Mononuclear cell (primary cell): ENCODE data around the gene FGF23. TPM values are rescaled to one million over a fixed set of nuclear protein-coding genes. Genes with fewer than 3 reads are reported as not detected.

ENCODE experiments used
- H3K27me3 ChIP-seq: 2 replicates; pipeline ENCODE4 v1.6.0; 2011; ENCODE audit warnings: low read length, control low read depth; ENCODE audit not compliant: insufficient read depth
- H3K4me1 ChIP-seq: 2 replicates; pipeline ENCODE4 v1.5.1; 2011; ENCODE audit warnings: mild to moderate bottlenecking, low read length, control low read depth; ENCODE audit not compliant: insufficient read depth
- H3K4me3 ChIP-seq: 2 replicates; pipeline ENCODE4 v1.5.1; 2011; ENCODE audit warnings: mild to moderate bottlenecking, low read length, moderate library complexity
- H3K9me3 ChIP-seq: 2 replicates; pipeline ENCODE4 v1.5.1; 2011; ENCODE audit warnings: low read depth, mild to moderate bottlenecking, control low read depth, low read length
- total RNA-seq: library from RNA; depleted of rRNA; stranded (reverse); fragments of >200 nt; gene quantifications from one replicate; pipeline ENCODE4 v1.2.3, GENCODE V29; 2012

Gene FGF23
- total RNA-seq, 1 donor, result not detected

DNA sequence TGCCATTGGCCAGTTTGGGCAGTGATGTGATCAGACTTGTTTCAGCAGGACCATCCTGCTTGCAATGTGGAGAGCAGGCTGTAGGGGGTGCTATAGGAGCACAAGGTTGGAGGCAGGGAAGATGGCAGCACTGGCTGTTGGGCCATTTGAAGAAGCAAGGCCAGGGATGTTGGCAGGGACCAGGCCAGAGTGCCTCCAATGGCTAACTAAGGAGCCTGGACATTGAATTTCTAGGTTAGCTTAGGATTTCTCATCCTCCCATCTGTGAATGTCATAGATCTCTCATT, 23.5 kb downstream of the FGF23 start:
- no peaks in the 10 kb centered on the region for H3K9me3 ChIP-seq
- H3K27me3 ChIP-seq, result no peaks in the 10 kb centered on the region
- no peaks in the 10 kb centered on the region for H3K4me1 ChIP-seq
- no peak overlapping the region for H3K4me3 ChIP-seq

GRCh38 chr12:4355156-4356040, 24.1 kb downstream of the FGF23 start:
- no peak overlapping the region for H3K4me3 ChIP-seq
- H3K9me3 ChIP-seq, result no peaks in the 10 kb centered on the region
- H3K27me3 ChIP-seq, result no peaks in the 10 kb centered on the region
- H3K4me1 ChIP-seq, result no peaks in the 10 kb centered on the region

GRCh38 chr12:4353785-4354208, 25.7 kb downstream of the FGF23 start:
- no peaks in the 10 kb centered on the region for H3K9me3 ChIP-seq
- no peak overlapping the region for H3K4me3 ChIP-seq
- H3K4me1 ChIP-seq, result no peaks in the 10 kb centered on the region
- H3K27me3 ChIP-seq, result no peaks in the 10 kb centered on the region

DNA sequence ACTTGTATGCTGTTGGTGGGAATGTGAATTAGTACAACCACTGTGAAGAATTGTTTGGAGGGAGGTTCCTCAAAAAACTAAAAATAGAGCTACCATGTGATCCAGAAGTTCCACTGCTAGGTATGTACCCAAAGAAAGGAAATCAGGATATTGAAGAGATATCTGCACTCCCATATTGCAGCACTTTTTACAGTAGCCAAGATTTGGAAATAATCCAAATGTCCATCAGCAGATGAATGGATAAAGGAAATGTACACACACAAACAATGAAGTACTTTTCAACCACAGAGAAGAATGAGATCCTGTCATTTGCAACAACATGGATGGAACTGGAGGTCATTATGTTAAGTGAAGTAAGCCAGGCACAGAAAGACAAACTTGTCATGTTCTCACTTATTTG, 32.6 kb downstream of the FGF23 start:
- no peak overlapping the region for H3K4me3 ChIP-seq
- H3K27me3 ChIP-seq, result no peaks in the 10 kb centered on the region
- no peaks in the 10 kb centered on the region for H3K9me3 ChIP-seq
- no peaks in the 10 kb centered on the region for H3K4me1 ChIP-seq

- Histone ChIP-seq H3K4me3 (no peak overlapping the region), H3K4me1 (no peaks in the 10 kb centered on the region)
Measured at GRCh38 chr12:4331842-4332241, 47.7 kb downstream of the FGF23 start.

GRCh38 chr12:4331221-4331620, 48.3 kb downstream of the FGF23 start:
- H3K4me3 ChIP-seq, result no peak overlapping the region
- H3K9me3 ChIP-seq, result no peaks in the 10 kb centered on the region
- H3K4me1 ChIP-seq, result no peaks in the 10 kb centered on the region

More at GRCh38 chr12:4331842-4332241, 47.7 kb downstream of the FGF23 start:
- Histone ChIP-seq H3K9me3 (no peaks in the 10 kb centered on the region), H3K27me3 (no peaks in the 10 kb centered on the region)

GRCh38 chr12:4330203-4330602, 49.3 kb downstream of the FGF23 start:
- no peaks in the 10 kb centered on the region for H3K9me3 ChIP-seq
- no peaks in the 10 kb centered on the region for H3K4me1 ChIP-seq
- no peaks in the 10 kb centered on the region for H3K27me3 ChIP-seq
- no peak overlapping the region for H3K4me3 ChIP-seq

More at GRCh38 chr12:4331221-4331620, 48.3 kb downstream of the FGF23 start:
- no peaks in the 10 kb centered on the region for H3K27me3 ChIP-seq

DNA sequence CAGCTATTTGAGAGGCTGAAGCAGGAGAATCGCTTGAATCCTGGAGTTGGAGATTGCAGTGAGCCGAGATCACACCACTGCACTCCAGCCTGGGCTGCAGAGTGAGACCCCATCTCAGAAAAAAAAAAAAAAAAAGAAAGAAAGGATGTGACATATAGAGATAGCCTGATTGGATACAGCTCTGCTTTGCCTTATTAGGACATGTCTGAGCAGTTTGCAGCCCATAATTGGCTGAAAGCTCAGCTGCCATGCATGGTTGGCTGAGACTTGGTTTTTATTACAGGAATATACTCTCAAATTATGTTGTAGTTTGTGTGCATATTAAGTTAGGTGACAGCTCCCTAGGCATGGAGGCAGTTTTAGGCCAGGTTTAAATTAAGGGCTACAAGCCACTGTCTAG, 52.2 kb downstream of the FGF23 start:
- H3K4me3 ChIP-seq, result no peak overlapping the region
- H3K4me1 ChIP-seq, result peaks cover 19% of the 10 kb centered on the region
- H3K9me3 ChIP-seq, result no peaks in the 10 kb centered on the region
- H3K27me3 ChIP-seq, result no peaks in the 10 kb centered on the region

- H3K27me3 ChIP-seq, result no peaks in the 10 kb centered on the region
- no peak overlapping the region for H3K4me3 ChIP-seq
- no peaks in the 10 kb centered on the region for H3K9me3 ChIP-seq
- H3K4me1 ChIP-seq, result peaks cover 29% of the 10 kb centered on the region
Measured at GRCh38 chr12:4325966-4326365, 53.5 kb downstream of the FGF23 start.

GRCh38 chr12:4324366-4324765, 55.1 kb downstream of the FGF23 start:
- no peaks in the 10 kb centered on the region for H3K27me3 ChIP-seq
- H3K4me1 ChIP-seq, result peaks cover 35% of the 10 kb centered on the region
- no peaks in the 10 kb centered on the region for H3K9me3 ChIP-seq
- H3K4me3 ChIP-seq, result no peak overlapping the region

- H3K27me3 ChIP-seq, result no peaks in the 10 kb centered on the region
- no peaks in the 10 kb centered on the region for H3K9me3 ChIP-seq
- H3K4me1 ChIP-seq, result peaks cover 35% of the 10 kb centered on the region
- H3K4me3 ChIP-seq, result no peak overlapping the region
Measured at GRCh38 chr12:4323396-4323795, 56.1 kb downstream of the FGF23 start.

- Histone ChIP-seq H3K4me3 (no peak overlapping the region), H3K4me1 (peaks cover 35% of the 10 kb centered on the region), H3K27me3 (no peaks in the 10 kb centered on the region), H3K9me3 (no peaks in the 10 kb centered on the region)
Measured at GRCh38 chr12:4322726-4323125, 56.8 kb downstream of the FGF23 start.

DNA sequence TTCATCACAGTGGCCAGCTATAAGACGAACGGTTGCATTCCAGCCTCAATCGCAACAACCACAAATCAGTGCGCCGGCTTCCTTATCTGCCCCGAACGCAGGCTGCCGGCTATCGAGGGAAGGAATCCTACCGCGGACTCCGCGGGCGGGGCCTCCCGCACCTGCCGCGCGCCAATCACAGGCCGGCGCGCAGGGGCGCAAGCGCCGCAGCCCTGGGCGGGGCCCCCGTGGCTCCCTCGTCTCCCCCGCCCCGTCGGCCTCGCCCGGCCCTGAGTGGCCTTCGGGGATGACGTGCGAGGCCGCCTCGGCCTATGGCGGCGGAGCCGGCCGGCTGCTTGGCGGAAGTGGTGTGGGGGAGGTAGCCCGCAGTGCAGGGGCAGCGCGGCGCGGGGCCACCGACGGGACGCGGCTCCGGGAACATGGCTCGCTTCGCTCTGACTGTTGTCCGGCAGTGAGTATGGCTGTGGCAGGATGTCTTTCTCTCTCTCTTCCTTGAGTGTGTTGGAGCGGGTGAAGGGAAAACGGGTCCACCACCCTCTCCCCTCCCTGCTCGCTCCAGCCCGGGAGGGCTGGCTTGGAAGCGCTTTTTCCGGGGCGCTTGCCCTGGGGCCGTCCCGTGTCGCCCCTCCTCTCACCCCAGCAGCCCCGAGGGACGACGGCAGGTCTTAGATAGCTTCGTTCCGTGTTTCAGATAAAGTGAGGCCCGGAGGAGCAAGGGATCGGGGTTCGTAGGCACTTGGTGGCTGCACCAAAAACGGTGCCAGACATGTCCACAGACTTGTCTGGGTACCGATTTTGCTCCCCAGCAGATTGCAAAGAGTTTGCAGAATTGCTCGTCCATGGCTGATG, 58.4 kb downstream of the FGF23 start, which contains the start of gene TIGAR:
TIGAR (plus strand) TSS at position 361 of the 849 bp plus-strand sequence; CDS start at position 420, 59 bp downstream.
- H3K4me3 ChIP-seq, result peak within 1 kb of the TSS; percentile 95
- peaks cover 35% of the 10 kb centered on the region for H3K4me1 ChIP-seq
- no peaks in the 10 kb centered on the region for H3K9me3 ChIP-seq
- H3K27me3 ChIP-seq, result no peaks in the 10 kb centered on the region

DNA sequence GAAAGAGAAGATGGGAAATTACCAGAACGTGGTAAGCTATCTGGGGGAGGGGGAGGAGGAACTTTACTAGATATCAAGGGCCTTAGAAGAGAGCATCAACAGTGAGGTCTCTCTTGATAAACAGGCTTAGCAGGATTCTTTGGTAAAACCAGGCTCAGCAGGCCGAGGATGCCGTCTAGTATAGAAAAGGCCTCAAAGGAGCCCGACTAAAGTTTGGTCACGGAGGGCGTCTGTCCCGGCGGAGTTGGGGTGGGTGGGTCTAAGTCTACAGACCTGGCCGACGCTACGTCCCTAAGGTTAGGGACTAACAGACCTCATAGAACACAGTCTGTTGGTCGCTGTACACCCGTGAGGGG, 59.0 kb downstream of the FGF23 start:
- Histone ChIP-seq H3K4me1 (peaks cover 35% of the 10 kb centered on the region), H3K4me3 (peak overlapping the region; percentile 95), H3K9me3 (no peaks in the 10 kb centered on the region), H3K27me3 (no peaks in the 10 kb centered on the region)
